ENCODE results near the gene PSD2. TPM values are rescaled to one million over a fixed set of nuclear protein-coding genes. Genes with fewer than 3 reads are reported as not detected.

The PSD2 gene
- total and polyA plus RNA-seq, 2 of the 13 experiments (the other 11 are each of a cell fraction or from before 2014, with no cell fraction given) = 0.07 TPM; not detected in 1

DNA sequence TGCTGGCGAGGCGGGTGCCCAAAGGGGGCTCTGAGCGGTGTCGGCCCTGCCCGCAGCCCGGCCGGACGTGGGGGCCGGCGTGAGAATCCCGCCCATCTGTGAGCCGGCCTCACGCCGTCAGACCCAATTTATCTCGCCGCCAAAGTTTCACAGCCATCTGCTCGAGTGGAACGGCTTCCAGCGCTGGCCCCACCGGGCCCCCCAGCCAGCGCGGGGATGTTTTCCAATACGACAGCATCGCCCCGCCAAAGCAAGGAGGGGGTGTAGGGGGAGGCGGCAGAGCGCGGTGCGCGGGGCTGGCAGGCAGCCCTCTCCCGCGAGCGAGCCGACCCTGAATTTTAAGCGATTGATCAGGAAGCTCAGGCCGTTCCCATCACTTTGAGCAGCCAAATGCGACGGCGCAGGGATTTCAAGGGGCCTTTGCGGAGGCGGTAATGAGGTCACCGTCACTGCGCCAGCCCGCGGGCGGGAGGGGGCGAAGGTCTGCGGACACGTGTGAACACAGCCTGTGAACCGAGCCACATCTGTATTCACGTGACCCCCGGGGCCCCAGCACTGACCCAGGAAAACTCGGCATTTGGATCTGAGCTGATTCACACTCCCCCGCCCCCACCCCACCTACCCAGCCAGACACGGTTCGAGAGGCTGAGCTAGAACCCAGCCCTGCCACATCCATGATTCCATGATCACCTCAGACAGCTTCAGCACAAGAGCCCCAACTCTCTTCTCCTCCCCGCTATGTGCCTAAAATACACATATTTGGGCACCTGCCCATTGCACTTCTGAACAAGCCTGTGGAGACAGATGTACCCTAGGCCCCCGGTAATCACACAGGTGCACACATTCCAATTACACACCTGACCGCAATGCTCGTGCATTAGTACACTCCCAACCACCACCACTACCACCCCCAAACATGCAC lies 47.8 kb upstream of the PSD2 start (continued):
- TF ChIP-seq MEIS2 (CRISPR knock-in tag; IDR thresholded peaks at IDR 0.05) (no peak), SOX6 (IDR thresholded peaks at IDR 0.05) (no peak), SOX6 (CRISPR knock-in tag; IDR thresholded peaks at IDR 0.05) (peak; percentile 73), DMAP1 (CRISPR knock-in tag; IDR thresholded peaks at IDR 0.05) (no peak), ZFP90 (CRISPR knock-in tag; IDR thresholded peaks at IDR 0.05; ENCODE audit: borderline replicate concordance) (peak; percentile 57; the same call in 1 of the 2 replicates), ARID2 (CRISPR knock-in tag; IDR thresholded peaks at IDR 0.05; ENCODE audit: borderline replicate concordance) (no peak; the same call in 1 of the 2 replicates), MTA1 (CRISPR knock-in tag; IDR thresholded peaks at IDR 0.05; ENCODE audit: borderline replicate concordance) (no peak; the same call in 1 of the 2 replicates), PATZ1 (CRISPR knock-in tag; IDR thresholded peaks at IDR 0.05) (peak; percentile 69), GATAD2A (CRISPR knock-in tag; IDR thresholded peaks at IDR 0.05) (peak; percentile 56), SP1 (IDR thresholded peaks at IDR 0.05) (no peak), SP1 (CRISPR knock-in tag; IDR thresholded peaks at IDR 0.05) (no peak), SNAPC5 (CRISPR knock-in tag; IDR thresholded peaks at IDR 0.05; ENCODE audit: borderline replicate concordance) (no peak), FOXA3 (CRISPR knock-in tag; IDR thresholded peaks at IDR 0.05) (0 out of 2 replicates have a peak, but pooled peaks have one; percentile 25), MYNN (CRISPR knock-in tag; IDR thresholded peaks at IDR 0.05; ENCODE audit: low read depth) (no peak), KDM5B (CRISPR knock-in tag; IDR thresholded peaks at IDR 0.05; ENCODE audit: borderline replicate concordance) (peak; percentile 16; the same call in 1 of the 2 replicates), ZNF790 (CRISPR knock-in tag; IDR thresholded peaks at IDR 0.05; ENCODE audit: borderline replicate concordance) (0 out of 2 replicates have a peak, but pooled peaks have one; percentile 26), THAP11 (CRISPR knock-in tag; IDR thresholded peaks at IDR 0.05) (no peak), HIVEP1 (CRISPR knock-in tag; IDR thresholded peaks at IDR 0.05) (peak; percentile 76), ZNF138 (CRISPR knock-in tag; IDR thresholded peaks at IDR 0.05; ENCODE audit: low read depth) (no peak), ZNF781 (CRISPR knock-in tag; IDR thresholded peaks at IDR 0.05; ENCODE audit: borderline replicate concordance, not compliant biosample characterization) (peak; percentile 27), ZFP91 (CRISPR knock-in tag; IDR thresholded peaks at IDR 0.05; ENCODE audit: borderline replicate concordance) (no peak; the same call in 1 of the 2 replicates), ARNT2 (CRISPR knock-in tag; IDR thresholded peaks at IDR 0.05; ENCODE audit: low read depth) (peak; percentile 79), ZNF746 (CRISPR knock-in tag; IDR thresholded peaks at IDR 0.05) (peak; percentile 22; the same call in 1 of the 2 replicates)
- TF ChIP-seq, protein P1, sequence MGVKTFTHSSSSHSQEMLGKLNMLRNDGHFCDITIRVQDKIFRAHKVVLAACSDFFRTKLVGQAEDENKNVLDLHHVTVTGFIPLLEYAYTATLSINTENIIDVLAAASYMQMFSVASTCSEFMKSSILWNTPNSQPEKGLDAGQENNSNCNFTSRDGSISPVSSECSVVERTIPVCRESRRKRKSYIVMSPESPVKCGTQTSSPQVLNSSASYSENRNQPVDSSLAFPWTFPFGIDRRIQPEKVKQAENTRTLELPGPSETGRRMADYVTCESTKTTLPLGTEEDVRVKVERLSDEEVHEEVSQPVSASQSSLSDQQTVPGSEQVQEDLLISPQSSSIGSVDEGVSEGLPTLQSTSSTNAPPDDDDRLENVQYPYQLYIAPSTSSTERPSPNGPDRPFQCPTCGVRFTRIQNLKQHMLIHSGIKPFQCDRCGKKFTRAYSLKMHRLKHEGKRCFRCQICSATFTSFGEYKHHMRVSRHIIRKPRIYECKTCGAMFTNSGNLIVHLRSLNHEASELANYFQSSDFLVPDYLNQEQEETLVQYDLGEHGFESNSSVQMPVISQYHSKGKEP (CRISPR knock-in tag; IDR thresholded peaks at IDR 0.05) = no peak

All from HepG2 (cell line).